ENCODE measurements around the gene BNIP2.

BNIP2 gene

DNA sequence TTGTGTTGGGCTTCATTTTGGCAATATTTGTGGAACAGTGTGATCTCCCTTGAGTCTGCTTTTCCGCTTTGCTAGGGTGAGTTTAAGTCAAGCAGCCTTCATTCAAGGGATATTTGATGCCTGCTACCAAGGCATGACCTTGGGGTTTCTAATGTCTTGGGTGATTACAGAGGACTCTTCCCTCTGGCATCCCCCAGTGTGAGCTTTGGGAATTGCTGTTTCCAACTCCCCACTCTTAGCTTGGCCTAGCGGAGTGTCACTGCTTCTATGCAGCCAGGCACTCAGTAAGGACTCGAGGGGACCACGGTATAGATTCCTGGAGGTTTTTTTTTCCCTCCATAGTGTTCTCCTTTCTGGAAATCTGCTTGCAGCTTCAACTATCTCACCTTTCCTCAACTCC lies 56.4 kb downstream of the BNIP2 start:
- Mint-ChIP-seq H3K27me3 (peaks cover 2% of the 10 kb centered on the region), H3K4me1 (ENCODE audit: low read depth) (no peaks in the 10 kb centered on the region), H3K36me3 (peaks cover 5% of the 10 kb centered on the region), H3K27ac (no peak overlapping the region), H3K4me3 (no peak overlapping the region), H3K9me3 (ENCODE audit: low read depth) (no peaks in the 10 kb centered on the region)

DNA sequence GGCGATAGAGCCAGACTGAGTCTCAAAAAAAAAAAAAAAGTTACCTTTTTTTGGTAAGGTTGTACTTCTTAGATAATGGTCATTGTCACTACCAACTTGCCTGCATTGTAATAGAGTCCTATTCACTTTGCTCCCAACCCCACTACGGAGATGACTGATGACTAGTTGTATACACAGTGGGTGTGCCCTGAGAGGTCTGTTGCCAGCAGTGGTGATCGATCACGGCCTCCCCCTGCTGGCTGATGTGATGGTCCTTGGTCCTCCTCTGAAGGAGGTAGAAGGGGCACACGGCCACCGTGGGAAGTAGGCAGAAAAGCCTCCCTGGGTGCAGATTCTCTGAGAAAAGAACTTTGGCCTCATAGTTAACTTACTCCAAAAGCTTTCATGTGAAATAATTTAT lies 66.8 kb downstream of the BNIP2 start:
- no peak overlapping the region for H3K4me3 Mint-ChIP-seq
- H3K36me3 Mint-ChIP-seq = no peaks in the 10 kb centered on the region

DNA sequence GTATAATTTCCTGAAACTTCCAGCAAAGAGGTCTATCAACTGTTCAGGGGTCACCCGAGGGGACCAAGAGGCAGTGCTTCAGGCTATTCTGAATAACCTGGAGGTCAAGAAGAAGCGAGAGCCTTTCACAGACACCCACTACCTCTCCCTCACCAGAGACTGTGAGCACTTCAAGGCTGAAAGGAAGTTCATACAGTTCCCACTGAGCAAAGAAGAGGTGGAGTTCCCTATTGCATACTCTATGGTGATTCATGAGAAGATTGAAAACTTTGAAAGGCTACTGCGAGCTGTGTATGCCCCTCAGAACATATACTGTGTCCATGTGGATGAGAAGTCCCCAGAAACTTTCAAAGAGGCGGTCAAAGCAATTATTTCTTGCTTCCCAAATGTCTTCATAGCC lies 70.7 kb downstream of the BNIP2 start:
- no peaks in the 10 kb centered on the region for H3K9me3 Mint-ChIP-seq (ENCODE audit: low read depth)
- H3K27me3 Mint-ChIP-seq = peaks cover 2% of the 10 kb centered on the region
- no peak overlapping the region for H3K27ac Mint-ChIP-seq
- H3K4me3 Mint-ChIP-seq = no peak overlapping the region
- peaks cover 6% of the 10 kb centered on the region for H3K4me1 Mint-ChIP-seq (ENCODE audit: low read depth)
- H3K36me3 Mint-ChIP-seq = no peaks in the 10 kb centered on the region

More for the DNA sequence above, 66.8 kb downstream of the BNIP2 start:
- no peak overlapping the region for H3K27ac Mint-ChIP-seq
- no peaks in the 10 kb centered on the region for H3K4me1 Mint-ChIP-seq (ENCODE audit: low read depth)
- H3K27me3 Mint-ChIP-seq = peaks cover 2% of the 10 kb centered on the region
- no peaks in the 10 kb centered on the region for H3K9me3 Mint-ChIP-seq (ENCODE audit: low read depth)

DNA sequence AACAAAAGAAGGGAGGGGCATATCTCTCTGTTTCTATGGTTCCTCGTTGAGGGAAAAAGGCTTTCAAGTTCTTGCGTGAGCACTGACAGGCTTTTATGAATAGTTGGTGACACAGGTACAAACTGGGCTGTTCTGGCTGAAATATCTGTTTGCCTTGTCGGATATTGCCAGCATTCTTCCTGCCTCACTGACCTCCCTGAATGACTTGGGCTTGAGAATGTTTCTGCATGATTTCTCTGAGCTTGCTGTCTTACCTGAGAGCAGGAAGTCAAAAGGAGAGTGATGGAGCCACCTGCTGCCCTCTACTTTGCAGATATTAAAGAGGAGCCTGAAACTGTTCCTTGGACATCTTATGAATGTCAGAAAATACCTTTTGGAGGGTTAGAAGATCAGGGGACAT lies 72.7 kb downstream of the BNIP2 start:
- H3K36me3 Mint-ChIP-seq = no peaks in the 10 kb centered on the region

DNA sequence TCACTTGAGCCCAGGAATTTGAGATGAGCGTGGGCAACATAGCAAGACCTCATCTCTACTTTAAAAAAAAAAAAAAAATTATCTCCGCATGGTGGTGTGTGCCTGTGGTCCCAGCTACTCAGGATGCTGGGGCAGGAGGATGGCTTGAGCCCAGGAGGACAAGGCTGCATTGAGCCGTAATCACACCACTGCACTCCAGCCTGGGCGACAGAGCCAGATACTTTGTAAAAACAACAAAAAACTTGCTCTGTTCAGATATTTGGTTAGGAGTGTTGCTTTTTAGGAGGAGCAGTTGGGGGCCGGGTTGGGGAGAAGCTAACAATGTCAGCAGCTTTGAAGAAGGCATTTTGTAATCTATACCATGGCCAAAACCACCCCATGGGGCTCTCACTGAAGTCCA lies 73.5 kb downstream of the BNIP2 start:
- peaks cover 7% of the 10 kb centered on the region for H3K4me1 Mint-ChIP-seq (ENCODE audit: low read depth)
- peaks cover 2% of the 10 kb centered on the region for H3K27me3 Mint-ChIP-seq
- H3K4me3 Mint-ChIP-seq = no peak overlapping the region
- no peaks in the 10 kb centered on the region for H3K36me3 Mint-ChIP-seq
- no peaks in the 10 kb centered on the region for H3K9me3 Mint-ChIP-seq (ENCODE audit: low read depth)
- no peak overlapping the region for H3K27ac Mint-ChIP-seq

More for the DNA sequence above, 72.7 kb downstream of the BNIP2 start:
- H3K4me3 Mint-ChIP-seq = no peak overlapping the region
- H3K27ac Mint-ChIP-seq = no peak overlapping the region
- peaks cover 6% of the 10 kb centered on the region for H3K4me1 Mint-ChIP-seq (ENCODE audit: low read depth)
- H3K27me3 Mint-ChIP-seq = peaks cover 2% of the 10 kb centered on the region
- no peaks in the 10 kb centered on the region for H3K9me3 Mint-ChIP-seq (ENCODE audit: low read depth)

DNA sequence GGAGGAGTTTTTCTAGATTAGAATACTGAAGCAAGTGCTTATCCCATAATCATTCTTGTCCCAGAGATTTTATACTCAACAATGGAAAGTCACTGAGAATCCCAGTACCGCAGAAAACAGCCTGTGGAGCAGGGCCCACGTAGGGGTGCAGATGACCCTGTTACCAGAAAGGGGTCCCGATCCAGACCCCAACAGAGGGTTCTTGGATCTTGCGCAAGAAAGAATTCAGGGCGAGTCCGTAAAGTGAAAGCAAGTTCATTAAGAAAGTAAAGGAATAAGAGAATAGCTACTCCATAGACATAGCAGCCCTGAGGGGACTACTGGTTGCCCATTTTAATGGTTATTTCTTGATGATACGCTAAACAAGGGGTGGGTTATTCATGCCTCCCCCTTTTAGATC lies 75.0 kb downstream of the BNIP2 start:
- Mint-ChIP-seq H3K4me1 (ENCODE audit: low read depth) (peaks cover 9% of the 10 kb centered on the region), H3K36me3 (no peaks in the 10 kb centered on the region), H3K27ac (no peak overlapping the region), H3K9me3 (ENCODE audit: low read depth) (no peaks in the 10 kb centered on the region), H3K4me3 (no peak overlapping the region), H3K27me3 (peaks cover 2% of the 10 kb centered on the region)

DNA sequence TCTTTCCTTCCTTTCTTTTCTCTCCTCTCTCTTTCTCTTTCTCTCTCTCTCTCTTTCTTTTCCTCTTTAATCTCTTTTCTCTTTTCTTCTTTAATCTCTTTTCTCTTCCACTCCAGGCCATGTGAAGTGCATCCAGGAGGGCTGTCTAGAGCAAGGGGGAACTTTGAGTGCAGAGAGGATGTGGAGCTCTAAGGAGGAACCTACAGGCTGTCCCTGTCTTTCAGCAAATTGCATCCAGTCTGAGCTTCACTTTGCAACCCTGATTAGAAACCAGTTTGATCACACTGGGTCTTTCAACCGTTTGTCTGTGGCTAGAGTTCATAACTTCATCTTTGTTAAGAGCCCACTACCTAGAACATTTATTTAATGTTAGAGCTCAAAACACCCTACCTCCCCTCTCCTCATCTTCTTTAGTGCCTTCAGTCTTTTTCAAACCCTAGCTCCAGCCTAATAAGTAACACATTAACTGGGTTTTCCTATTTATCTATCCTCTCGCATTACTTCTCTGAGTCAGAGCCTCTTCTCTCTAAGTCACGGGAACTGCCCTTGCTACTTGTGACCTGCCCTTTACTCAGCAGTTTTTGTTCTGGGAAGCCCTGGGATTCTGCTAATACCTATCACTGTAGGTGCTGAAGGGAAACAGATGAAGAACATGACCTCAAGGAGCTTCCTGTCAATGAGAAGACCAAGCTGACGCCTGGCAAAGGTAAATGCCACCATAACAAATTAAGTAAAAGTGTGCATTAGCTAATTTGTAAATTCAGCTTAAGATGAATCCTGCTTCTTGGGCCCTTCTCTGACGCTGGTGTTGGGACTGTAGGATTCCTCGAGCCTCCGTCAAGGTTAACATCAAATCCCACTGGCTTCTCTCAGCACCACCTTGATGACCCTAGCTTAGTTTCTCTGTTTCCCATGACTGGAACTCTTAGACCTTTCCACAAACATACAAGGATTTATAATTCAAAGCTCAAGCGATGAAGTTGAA lies 77.6 kb downstream of the BNIP2 start, which contains the start of gene GCNT3:
Gene GCNT3, plus strand, starts transcription at position 508 of the 985 bp plus-strand sequence. CDS start 6,456 bp downstream, outside the sequence.
- no peak within 1 kb of the TSS for H3K4me3 Mint-ChIP-seq
- no peaks in the 10 kb centered on the region for H3K9me3 Mint-ChIP-seq (ENCODE audit: low read depth)
- peaks cover 1% of the 10 kb centered on the region for H3K27me3 Mint-ChIP-seq
- peaks cover 9% of the 10 kb centered on the region for H3K4me1 Mint-ChIP-seq (ENCODE audit: low read depth)
- no peak within 1 kb of the TSS for H3K27ac Mint-ChIP-seq
- H3K36me3 Mint-ChIP-seq = no peaks in the 10 kb centered on the region

DNA sequence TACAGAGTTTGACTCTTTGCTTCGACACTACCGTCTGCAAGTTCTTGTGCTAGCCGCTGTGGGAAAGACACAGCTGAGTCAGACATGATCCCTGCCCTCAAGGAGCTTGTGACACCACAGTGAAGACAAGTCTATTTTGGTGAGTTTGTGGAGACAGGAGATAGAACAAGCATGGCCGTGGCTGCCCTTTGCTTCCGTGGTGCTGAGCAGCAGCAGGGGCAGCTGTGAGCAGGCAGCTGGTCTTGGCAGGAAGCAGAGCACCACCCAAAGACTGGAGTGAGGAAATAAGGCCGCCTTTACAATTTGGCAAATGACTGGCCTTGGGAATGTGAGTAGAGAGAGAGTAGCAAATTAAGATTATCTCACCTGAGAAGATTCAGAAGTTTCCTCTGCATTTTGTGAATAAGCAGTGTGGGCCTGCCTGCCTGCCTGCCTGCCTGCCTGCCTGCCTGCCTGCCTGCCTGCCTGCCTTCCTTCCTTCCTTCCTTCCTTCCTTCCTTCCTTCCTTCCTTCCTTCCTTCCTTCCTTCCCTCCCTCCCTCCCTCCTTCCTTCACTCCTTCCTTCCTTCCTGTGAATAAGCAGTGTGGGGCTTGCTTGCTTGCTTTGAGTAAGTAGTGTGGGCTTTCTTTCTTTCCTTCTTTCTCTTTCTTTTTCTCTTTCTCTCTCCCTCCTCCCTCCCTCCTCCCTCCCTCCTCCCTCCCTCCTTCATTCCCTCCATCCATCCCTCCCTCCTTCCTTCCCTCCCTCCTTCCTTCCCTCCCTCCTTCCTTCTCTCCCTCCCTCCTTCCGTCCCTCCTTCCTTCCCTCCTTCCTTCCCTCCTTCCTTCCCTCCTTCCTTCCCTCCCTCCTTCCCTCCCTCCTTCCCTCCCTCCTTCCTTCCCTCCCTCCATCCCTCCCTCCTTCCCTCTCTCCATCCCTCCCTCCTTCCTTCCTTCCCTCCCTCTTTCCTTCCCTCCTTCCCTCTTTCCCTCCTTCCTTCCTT lies 79.1 kb downstream of the BNIP2 start:
- Mint-ChIP-seq H3K36me3 (peaks cover 2% of the 10 kb centered on the region), H3K4me1 (ENCODE audit: low read depth) (peaks cover 6% of the 10 kb centered on the region), H3K27me3 (peaks cover 1% of the 10 kb centered on the region), H3K9me3 (ENCODE audit: low read depth) (no peaks in the 10 kb centered on the region), H3K4me3 (no peak overlapping the region), H3K27ac (no peak overlapping the region)
